Measurements from ENCODE around the gene RPN2.

GRCh38 chr20:37155987-37156386 is 23.1 kb upstream of the RPN2 start:
- TF ChIP-seq USF1 (IDR thresholded peaks at IDR 0.05; ENCODE audit: borderline replicate concordance, extremely low read length, insufficient read depth, low read depth, low read length) (no peak), GABPA (IDR thresholded peaks at IDR 0.05; ENCODE audit: low read depth) (no peak), BCLAF1 (IDR thresholded peaks at IDR 0.05) (no peak), MLLT1 (IDR thresholded peaks at IDR 0.05) (no peak), CTCF (IDR thresholded peaks at IDR 0.05 in 2 of 3, conservative IDR thresholded peaks at IDR 0.05 in 1 of 3; ENCODE audit: control insufficient read depth in 2 of 3, extremely low read depth in 1 of 3, insufficient read depth in 1 of 3, low read depth in 3 of 3, low read length in 3 of 3) (no peak), E2F8 (IDR thresholded peaks at IDR 0.05; ENCODE audit: low read depth, partially characterized antibody) (no peak), SMAD5 (IDR thresholded peaks at IDR 0.05; ENCODE audit: low read depth) (no peak), TCF7 (IDR thresholded peaks at IDR 0.05; ENCODE audit: borderline replicate concordance) (no peak), EZH2 (IDR thresholded peaks at IDR 0.05; ENCODE audit: borderline replicate concordance, control insufficient read depth, low read depth, low read length) (no peak), TAF1 (IDR thresholded peaks at IDR 0.05; ENCODE audit: borderline replicate concordance, low read depth, low read length) (no peak)
